Jurkat, Clone E6-1 (cell line): ENCODE data around the gene HNMT. TPM values are rescaled to one million over a fixed set of nuclear protein-coding genes. Genes with fewer than 3 reads are reported as not detected.
"Not testable (repeated sequence)": the region's sequence is repeated elsewhere in the genome, so short reads cannot be mapped to it uniquely, and the experiment has no call there.

ENCODE experiments used
- DNase-seq: peaks from one replicate; pipeline ENCODE4 v3.0.0-alpha.2; 2011; ENCODE audit warnings: low read depth, low spot score
- H3K4me3 ChIP-seq: 2 replicates; pipeline ENCODE4 v1.5.1; 2011; ENCODE audit warnings: mild to moderate bottlenecking, low read length, control low read depth, moderate library complexity
- polyA plus RNA-seq: library from polyadenylated mRNA; unstranded; fragments of >200 nt; gene quantifications from one replicate; pipeline ENCODE4 v1.2.1, GENCODE V29; 2012; ENCODE audit warnings: missing spikeins; ENCODE audit not compliant: insufficient read length, insufficient read depth

HNMT gene
- not detected for polyA plus RNA-seq

DNA sequence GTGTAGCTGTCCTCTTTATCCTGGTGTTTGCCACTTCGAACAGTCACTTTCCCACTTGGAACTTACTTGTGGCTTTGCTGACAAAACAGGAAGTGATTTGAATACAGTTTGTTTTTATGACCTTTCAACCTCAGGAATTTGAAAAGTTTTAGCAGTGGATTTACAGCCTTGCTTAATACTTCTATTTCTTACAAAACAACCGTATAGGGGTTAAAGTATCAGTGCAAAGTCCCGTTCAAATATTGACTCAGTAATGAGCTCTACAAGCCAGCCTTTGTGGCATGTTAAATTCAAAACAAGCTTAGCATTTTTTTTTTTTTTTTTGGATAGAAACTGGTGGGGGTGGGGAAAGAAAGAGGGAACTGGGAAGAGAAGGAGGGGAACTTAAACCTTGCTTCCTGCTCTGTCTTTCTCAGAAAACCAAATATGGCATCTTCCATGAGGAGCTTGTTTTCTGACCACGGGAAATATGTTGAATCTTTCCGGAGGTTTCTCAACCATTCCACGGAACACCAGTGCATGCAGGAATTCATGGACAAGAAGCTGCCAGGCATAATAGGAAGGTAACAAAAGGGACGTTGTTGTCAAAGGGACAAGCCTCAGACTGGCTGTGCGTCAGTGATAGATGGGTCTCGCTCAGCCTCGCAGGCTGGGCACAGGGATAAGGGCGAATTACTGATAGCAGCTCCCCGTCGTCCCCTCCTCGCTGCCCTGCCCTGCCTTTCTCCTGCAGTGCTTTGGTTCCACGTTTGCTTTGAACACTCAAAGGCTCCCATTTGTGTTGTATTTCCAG lies at the start of gene HNMT:
Gene HNMT, plus strand, starts transcription at position 408 of the 793 bp plus-strand sequence. Its CDS starts 19 bp downstream, at position 427.
- DNase-seq, result no peak
- H3K4me3 ChIP-seq, result no peak within 1 kb of the TSS

DNA sequence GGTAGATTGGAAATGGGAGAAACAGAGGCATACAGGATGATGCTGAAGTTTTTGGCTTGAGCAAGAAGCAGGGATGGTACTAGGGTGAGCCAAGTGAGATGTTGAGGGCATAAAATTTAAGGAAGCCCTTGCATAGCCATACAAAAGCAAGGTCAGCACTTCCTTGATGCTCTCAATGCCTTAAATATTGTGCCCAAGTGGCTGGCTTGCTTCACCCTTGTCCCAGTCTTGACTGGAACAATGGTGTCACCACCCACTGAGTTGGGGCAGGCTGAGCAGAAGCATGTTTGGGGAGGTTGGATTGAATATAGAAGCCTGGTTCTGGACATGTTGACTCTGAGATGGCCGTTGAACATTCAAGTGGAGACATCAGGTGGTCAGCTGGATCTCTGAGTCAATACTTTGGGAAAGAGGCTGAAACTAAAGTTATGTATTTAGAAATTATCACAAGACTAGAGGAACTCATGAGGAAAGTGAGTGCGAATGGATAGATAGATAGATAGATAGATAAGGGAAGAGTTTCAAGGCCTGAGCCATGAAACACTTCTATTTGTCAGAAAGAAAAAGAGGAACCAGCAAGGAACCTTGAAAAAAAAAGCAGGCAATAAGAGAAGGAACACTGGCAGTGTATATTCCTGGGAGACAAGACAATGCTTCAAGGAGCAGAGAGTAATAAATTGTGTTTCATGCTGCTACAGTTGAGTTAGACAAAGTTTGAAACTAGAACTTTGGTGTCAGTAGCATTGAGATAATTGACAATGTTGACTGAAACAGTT lies 43.0 kb upstream of the HNMT start:
- no peak for DNase-seq
- H3K4me3 ChIP-seq, result no peak overlapping the region

DNA sequence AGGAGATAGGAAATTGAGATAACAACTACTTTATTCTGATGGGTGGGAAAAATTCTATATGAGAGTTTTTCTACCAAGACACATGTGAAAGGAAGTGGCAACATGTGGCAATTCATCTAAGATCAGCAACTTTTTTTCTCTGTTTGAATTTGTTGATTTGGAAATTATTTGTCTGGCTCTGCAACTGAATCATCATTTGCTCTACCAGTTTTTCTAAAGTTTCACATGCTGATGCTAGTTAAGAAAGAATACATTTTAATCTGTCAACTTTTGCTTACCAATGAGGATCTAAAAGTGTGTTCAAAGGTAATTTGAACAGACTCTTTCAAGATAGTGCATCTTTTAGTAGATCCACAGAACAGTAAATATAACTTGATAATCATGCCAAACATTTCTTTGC lies 42.1 kb upstream of the HNMT start:
- DNase-seq, H3K4me3 ChIP-seq: not testable (repeated sequence)

DNA sequence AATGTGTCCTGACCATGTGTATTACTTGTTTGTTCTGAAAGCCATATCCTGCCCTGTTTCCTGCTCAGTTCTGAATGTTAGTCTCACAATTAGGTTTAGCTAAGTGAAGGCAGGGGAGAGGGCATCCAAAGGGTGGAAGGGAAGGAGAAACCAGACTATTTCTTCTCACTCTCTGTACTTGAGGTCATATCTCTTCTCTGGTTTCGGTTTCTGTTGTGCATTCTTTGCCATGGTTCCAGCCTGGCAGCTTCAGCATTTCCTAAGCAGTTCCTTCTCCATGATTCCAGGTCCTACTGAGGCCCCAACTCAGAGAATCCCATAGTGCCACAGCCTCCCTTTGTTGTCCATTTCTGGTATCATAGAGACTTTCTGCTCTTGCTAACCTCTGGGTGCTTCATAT lies 40.3 kb upstream of the HNMT start:
- DNase-seq, result no peak
- no peak overlapping the region for H3K4me3 ChIP-seq

DNA sequence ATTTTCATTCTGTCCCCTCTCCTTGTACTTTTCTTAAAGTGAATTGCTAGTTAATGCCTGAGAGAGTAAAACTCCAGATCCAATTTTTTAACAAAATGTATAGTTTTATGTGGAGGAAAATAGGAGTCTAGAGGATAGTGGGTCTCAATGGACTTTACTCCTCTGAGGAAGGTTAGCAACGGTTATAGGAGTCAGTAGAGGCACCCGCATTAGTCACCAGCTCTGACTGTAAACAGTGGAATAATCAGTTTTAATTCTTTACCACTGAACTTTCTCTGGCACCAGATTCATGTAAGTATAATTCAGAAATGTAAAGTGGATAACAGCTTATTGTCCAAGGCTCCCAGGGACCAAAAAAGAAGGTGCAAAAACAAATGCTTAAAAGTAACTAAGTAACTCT lies 38.7 kb upstream of the HNMT start:
- H3K4me3 ChIP-seq, result no peak overlapping the region
- DNase-seq, result no peak

DNA sequence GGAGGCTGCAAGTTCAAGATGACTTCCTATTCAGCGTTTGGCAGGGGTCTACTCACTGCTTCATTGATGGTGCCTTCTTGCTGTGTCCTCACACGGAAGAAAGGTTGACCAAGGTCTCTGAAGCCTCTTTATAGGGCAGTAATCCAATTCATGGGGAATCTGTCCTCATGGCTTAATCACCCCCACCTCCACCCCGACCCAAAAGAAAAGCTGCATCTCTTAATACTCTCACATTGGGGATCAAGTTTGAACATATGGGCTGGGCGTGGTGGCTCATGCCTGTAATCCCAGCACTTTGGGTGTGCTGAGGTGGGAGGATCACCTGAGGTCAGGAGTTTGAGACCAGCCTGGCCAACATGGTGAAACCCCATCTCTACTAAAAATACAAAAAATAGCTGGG lies 36.4 kb upstream of the HNMT start:
- DNase-seq, result no peak
- H3K4me3 ChIP-seq, result no peak overlapping the region

DNA sequence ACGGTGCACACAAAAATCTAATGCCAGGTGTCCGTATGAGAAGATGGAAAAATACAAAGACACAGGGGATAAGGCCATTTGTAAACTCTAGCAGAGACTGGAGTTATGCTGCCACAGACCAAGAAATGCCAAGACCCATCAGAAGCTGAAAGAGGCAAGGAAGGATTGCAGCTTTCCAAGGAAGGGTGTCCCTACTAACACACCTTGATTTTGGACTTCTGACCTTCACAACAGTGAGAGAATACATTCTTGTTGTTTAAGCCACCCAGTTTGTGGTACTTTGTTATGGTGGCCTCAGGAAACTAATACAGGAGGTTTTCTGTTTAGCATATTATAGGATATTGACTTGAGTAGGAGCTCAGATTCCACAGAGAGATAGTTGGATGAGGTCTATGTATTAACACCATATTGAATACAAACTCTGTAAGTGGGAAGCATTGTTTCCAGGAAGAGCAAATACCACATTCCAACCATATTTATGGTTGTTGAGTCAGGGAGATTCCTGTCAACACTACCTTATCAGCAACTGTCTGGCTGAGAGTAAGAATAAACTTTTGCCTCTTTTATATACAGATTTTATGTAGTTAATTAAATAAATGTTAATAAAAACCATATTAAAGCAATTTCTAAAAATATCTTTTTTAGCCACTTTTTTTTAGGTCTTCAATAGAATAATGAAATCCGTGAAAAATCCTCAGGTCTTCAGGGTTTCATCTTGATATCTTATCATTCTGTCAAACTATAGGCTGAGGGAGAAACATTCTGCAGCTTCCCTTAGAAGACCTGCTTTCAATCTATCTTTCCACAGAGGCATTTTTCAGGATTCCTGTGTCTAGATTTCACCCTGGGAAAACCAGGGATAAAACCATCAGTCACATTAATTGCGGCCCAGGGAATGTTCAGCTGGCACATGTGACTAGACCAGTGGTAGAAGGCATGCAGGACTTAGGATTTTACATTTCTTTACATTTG lies 35.4 kb upstream of the HNMT start:
- no peak overlapping the region for H3K4me3 ChIP-seq
- no peak for DNase-seq

DNA sequence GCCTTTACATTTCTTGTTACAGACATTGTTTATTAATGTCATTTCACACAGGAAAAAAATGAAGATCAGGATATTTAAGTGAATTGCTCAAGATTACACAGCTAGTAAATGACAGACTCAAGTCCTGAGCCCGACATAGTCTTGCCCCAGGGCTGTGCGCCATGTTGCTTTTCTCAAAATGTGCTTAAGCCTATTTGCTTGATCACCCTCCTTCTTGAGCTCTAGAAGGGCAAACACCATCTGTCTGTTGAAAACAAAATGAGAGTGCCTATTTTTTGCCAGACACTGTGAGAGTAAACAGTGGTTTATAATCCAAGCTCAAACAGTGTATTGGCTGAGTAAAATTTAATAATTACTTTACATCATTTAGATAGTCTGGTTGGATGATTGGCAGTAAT lies 34.8 kb upstream of the HNMT start:
- no peak for DNase-seq

DNA sequence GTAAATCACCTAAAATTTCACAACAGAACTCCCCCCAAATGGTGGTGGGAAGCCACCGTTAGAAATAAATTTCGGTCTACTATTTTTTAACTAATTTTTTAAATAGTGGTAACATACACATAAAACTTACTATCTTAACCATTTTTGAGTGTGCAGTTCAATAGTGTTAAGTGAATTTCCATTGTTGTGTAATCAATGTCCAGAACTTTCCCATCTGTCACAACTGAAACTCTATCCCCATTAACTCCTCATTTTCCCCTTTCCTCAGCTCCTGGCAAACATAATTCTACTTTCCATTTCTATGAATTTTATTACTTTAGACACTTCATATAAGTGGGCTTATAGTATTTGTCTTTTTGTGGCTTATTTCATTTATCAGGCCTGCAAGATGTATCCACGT lies 34.1 kb upstream of the HNMT start:
- no peak overlapping the region for H3K4me3 ChIP-seq
- no peak for DNase-seq

More for the DNA sequence above, 34.8 kb upstream of the HNMT start:
- H3K4me3 ChIP-seq, result no peak overlapping the region

DNA sequence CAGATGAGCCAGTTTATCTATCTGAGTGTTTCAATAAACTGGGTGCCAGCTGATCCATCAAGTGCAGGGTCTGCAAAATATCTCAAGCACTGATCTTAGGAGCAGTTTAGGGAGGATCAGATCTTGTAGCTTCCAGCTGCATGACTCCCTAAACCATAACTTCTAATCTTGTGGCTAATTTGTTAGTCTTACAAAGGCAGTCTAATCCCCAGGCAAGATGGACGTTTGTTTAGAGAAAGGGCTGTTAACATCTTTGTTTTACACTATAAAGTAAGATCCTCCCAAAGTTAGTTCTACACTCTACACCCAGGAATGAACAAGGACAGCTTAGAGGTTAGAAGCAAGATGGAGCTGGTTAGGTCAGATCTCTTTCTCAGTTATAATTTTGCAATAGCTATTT lies 28.7 kb upstream of the HNMT start:
- H3K4me3 ChIP-seq, result no peak overlapping the region
- no peak for DNase-seq

DNA sequence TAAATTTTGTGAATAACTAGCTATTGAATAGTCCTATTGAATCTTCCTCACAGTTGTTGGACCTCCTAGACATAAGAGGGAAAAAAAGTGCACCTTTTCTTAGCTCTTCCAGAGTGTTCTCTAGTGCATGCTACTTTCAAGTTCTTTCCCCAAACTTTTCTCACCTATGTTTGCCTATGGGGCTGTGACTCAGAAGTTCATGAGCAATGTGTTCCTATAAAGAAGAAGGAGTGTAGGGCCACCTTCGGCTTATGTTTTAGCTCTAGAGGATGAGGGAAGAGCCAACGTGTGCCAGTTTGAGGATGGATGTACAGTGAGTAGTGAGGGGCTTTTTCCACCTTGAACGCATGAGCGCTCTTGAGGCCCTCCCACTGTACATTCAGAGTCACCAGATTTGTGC lies 27.0 kb upstream of the HNMT start:
- no peak overlapping the region for H3K4me3 ChIP-seq
- no peak for DNase-seq

DNA sequence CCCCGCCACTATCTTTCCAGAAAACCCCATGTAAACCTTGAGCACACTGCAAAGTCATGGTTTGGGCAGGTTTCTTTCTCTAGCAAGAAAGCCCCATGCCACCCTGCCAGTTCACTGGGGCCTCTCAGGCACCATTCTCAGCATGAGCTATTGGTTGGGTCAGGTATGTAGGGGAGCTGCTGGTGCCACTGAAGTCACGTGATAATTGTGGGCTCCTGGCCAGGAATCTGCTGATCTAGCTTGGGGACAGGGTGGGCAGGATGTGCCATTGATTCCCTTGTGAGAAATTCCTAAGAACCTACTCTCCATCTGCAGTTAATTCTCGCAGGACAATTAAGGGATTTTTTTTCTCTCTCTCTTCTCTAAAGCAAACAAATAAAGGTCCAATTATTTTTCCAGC lies 26.5 kb upstream of the HNMT start:
- DNase-seq, result no peak
- no peak overlapping the region for H3K4me3 ChIP-seq

DNA sequence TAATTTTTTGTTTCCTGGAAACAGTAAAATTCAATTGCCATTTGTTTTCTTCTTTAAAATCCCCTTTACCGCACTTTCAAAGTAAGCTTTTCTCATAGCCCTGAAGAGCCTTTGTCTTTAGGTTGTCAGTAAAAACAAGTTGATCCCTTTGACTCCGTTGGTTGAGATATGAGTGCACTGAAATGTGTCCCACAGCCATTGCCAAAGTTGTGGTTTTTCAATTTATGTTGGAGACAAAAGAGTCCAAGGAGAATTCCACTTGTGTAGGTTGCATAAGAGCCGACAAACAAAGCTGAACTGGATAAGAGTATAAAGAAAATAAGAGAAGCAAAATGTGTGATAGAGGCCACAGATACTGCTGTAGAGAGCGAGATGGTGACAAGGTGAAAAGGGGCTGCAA lies 26.1 kb upstream of the HNMT start:
- H3K4me3 ChIP-seq, result no peak overlapping the region
- no peak for DNase-seq

DNA sequence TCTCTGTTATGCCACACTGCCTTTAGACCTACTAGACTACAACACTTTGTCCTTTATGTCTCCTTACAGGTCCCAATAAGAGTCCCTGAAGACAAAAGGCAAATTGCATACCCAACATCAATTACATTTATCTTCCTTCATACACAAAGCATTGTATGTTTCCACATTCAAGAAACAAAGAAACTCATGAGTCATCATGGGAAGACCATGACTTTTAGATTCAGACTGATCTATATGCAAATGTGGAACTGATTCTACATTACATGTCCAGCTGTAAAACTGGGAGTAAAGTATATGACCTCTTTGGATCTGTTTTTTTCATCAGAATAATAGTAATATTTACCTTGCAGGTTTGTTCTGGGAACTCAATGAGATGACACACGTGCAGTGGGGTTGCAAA lies 25.2 kb upstream of the HNMT start:
- no peak overlapping the region for H3K4me3 ChIP-seq
- no peak for DNase-seq

DNA sequence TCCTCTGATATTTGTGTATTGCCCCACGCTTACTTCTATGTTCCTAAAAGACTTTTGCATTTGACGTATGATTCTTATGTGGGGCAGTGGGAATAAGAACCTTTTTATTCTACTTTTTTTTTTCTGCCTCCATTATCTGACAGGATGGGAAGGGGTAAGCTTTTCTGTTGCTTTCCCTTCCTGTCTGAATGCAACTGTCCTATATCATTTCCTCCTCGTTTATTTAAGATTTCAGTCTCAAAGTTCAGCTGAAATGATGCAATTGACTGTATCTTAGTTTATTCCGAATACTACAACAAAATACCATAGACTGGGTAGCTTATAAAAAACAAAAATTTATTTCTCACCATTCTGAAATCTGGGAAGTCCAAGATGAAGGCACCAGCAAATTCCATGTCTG lies 24.1 kb upstream of the HNMT start:
- DNase-seq, result no peak
- no peak overlapping the region for H3K4me3 ChIP-seq

DNA sequence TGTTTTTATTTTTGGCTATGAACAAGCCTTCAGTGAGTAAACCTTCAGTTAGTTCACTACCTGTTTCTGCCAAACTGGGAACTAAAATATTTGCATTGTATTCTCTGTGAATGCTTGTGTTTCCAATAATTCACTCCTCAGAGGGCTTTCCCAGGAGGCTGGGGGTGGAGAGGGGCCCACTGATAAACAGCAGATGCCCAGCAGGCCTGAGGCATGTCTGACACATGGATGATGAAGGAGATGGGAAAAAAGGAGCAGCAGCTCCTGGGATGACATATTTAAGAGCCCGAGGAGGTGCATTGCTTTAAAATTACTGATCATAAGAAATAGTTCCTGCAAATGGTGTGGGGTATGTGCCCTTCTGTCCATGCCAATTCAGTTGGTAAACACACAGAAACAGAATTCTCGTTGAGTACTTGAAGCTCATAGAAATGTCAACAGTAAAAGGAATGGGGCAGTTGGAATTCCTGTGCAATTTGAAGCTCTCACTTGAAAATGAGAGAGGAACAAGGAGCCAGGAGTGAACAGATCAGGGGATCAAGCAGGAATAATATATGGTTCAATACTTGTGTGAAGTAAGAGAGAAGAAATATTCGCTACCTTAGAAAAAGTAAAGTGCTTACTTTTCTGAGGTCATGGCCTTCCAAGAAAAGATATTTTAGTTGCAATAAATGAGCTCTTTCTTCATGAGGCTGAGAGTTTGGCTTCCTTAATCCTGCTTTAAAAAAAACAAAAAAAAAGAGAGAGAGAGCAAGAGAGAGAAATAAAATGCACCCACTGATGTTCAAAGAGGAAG lies 22.0 kb upstream of the HNMT start:
- H3K4me3 ChIP-seq, result no peak overlapping the region
- DNase-seq, result no peak

DNA sequence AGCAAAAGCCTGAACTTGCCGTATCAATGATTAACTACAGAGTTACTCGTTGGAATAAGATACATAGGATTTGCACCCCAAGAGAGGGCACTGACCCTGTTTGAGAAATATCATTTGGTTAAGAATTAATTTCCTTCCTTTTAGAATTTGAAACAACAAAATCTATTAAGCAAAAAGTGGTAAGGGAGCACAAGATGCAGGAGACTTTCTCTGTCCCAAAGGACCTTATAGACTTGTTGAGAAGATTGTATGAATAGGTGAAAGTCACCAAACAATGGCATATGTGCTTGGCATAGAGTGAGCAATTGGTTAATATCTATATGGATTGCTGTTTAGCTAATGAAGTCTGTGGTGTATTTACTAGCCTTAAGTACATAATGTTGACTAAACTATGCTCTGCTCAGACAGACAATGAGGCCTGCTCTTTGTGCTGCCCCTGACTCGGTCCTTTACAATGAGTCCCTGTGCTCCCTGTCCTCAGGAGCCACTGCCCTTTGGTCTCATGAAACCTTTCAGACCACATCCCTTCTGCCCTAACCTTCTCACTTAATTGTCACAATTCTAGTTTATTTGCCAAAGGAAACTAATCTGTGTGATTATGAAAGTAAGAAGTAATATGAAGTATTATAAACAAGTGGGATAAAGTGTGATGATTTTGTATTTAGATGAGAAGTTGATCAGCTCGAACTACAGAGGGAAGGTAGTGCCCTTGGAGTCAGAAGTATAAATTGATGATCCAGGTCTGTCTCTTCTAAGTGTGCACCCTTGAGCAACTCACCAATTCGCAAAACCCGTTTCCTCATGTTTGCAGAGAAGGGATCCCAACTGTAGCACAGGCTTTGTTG lies 21.2 kb upstream of the HNMT start:
- no peak overlapping the region for H3K4me3 ChIP-seq
- DNase-seq, result no peak
